H1 (cell line): ENCODE measurements around the gene PDXDC1. TPM values are rescaled to one million over a fixed set of nuclear protein-coding genes. Genes with fewer than 3 reads are reported as not detected.
"Not testable (repeated sequence)": the region's sequence is repeated elsewhere in the genome, so short reads cannot be mapped to it uniquely, and the experiment has no call there.

Source experiments
- CTCF ChIA-PET: fragments of 300-600 bp; sonication (Branson Sonifier 250); formaldehyde crosslinking; loops from one replicate; lab custom pipeline; 2021; ENCODE audit not compliant: partially characterized antibody; lab: Charles Lee
- POLR2A ChIA-PET: fragments of 300-600 bp; sonication (Branson Sonifier 250); formaldehyde crosslinking; loops from one replicate; lab custom pipeline; 2021; ENCODE audit warnings: inconsistent platforms; ENCODE audit not compliant: partially characterized antibody; lab: Charles Lee
- DNase-seq, 2 experiments: peaks; one replicate each; pipeline versions ENCODE4 v3.0.0 to v3.0.0-alpha.2; 2010 to 2022; ENCODE audit warnings: low spot score in 2 of 2, low read depth in 1 of 2, mixed read lengths in 1 of 2
- FAIRE-seq: peaks from 2 replicates; lab custom pipeline; 2011; peaks lifted over from hg19 to GRCh38; lab: Jason Lieb, UNC
- H2AFZ ChIP-seq: 2 replicates; pipeline ENCODE4 v1.8.1; 2012; ENCODE audit warnings: low read length, inconsistent platforms
- H2AK5ac ChIP-seq: 2 replicates; pipeline ENCODE4 v1.6.1; 2013; ENCODE audit warnings: low read depth, low read length
- H2BK120ac ChIP-seq: replicated peaks from 2 replicates; pipeline ENCODE3; 2013; ENCODE audit warnings: low read depth, low read length, inconsistent platforms
- H2BK12ac ChIP-seq: 2 replicates; pipeline ENCODE4 v1.6.1; 2013; ENCODE audit warnings: low read depth, low read length
- H2BK15ac ChIP-seq: 2 replicates; pipeline ENCODE4 v1.6.1; 2013; ENCODE audit warnings: low read length
- H2BK20ac ChIP-seq: 2 replicates; pipeline ENCODE4 v1.6.1; 2013; ENCODE audit warnings: low read length
- H2BK5ac ChIP-seq: 2 replicates; pipeline ENCODE4 v1.6.1; 2013; ENCODE audit warnings: low read depth, low read length
- H3K14ac ChIP-seq: 2 replicates; pipeline ENCODE4 v1.6.1; 2013; ENCODE audit warnings: inconsistent platforms; ENCODE audit not compliant: insufficient read length
- H3K18ac ChIP-seq: 2 replicates; pipeline ENCODE4 v1.6.1; 2013; ENCODE audit warnings: low read length; ENCODE audit errors: extremely low read depth
- H3K23ac ChIP-seq: 2 replicates; pipeline ENCODE4 v1.6.1; 2013; ENCODE audit warnings: inconsistent platforms; ENCODE audit not compliant: insufficient read length
- H3K23me2 ChIP-seq: 2 replicates; pipeline ENCODE4 v1.6.1; 2013; ENCODE audit warnings: low read depth, low read length
- H3K27ac ChIP-seq: 2 replicates; pipeline ENCODE4 v1.6.1; 2011; ENCODE audit warnings: low read depth, low read length, inconsistent platforms
- H3K27me3 ChIP-seq, 4 experiments: replicated peaks in 1 of 4; 1 replicate in 1 of 4; 2 replicates in 3 of 4; pipeline versions ENCODE4 v1.6.1 to v1.8.1; 2011 to 2013; ENCODE audit warnings: low read length in 3 of 4, mild to moderate bottlenecking in 3 of 4, inconsistent platforms in 2 of 4, mixed read lengths in 2 of 4, moderate library complexity in 1 of 4; ENCODE audit not compliant: control insufficient read depth in 3 of 4, insufficient read depth in 3 of 4; ENCODE audit errors: extremely low read depth in 1 of 4
- H3K36me3 ChIP-seq, 4 experiments: 2 replicates each; pipeline versions ENCODE4 v1.6.1 to v1.8.1; 2011 to 2013; ENCODE audit warnings: mild to moderate bottlenecking in 4 of 4, low read length in 3 of 4, moderate library complexity in 2 of 4, control low read depth in 1 of 4, inconsistent platforms in 1 of 4; ENCODE audit not compliant: insufficient read depth in 4 of 4, control insufficient read depth in 2 of 4
- H3K4ac ChIP-seq: replicated peaks from 2 replicates; pipeline ENCODE3; 2013; ENCODE audit warnings: low read length, low read depth, mixed read lengths, inconsistent platforms; ENCODE audit not compliant: insufficient read length
- H3K4me1 ChIP-seq, 4 experiments: replicated peaks in 1 of 4; 1 replicate in 1 of 4; 2 replicates in 3 of 4; pipeline versions ENCODE4 v1.6.1 to v1.8.1; 2011 to 2013; ENCODE audit warnings: low read length in 3 of 4, inconsistent platforms in 2 of 4, mixed read lengths in 1 of 4; ENCODE audit not compliant: insufficient read depth in 4 of 4, control insufficient read depth in 3 of 4
- H3K4me2 ChIP-seq, 2 experiments: 2 replicates each; pipeline versions ENCODE4 v1.6.1 to v1.8.1; 2011 to 2013; ENCODE audit warnings: low read depth in 2 of 2, low read length in 2 of 2, control low read depth in 1 of 2, inconsistent platforms in 1 of 2, mild to moderate bottlenecking in 1 of 2; ENCODE audit not compliant: insufficient read depth in 1 of 2
- H3K4me3 ChIP-seq, 4 experiments: fragments of 200-600, 300-600 bp in 1 of 4; sonication (generic), shearing (Covaris generic), sonication (Bioruptor Twin) in 1 of 4; 2 replicates each; pipeline versions ENCODE4 v1.5.1 to v1.8.1; 2011 to 2016; ENCODE audit warnings: low read length in 4 of 4, low read depth in 3 of 4, control low read depth in 2 of 4, inconsistent platforms in 2 of 4, mild to moderate bottlenecking in 2 of 4, mixed read lengths in 1 of 4, moderate library complexity in 1 of 4; ENCODE audit not compliant: insufficient read depth in 2 of 4; ENCODE audit errors: extremely low read depth in 1 of 4
- H3K56ac ChIP-seq: replicated peaks from 2 replicates; pipeline ENCODE3; 2013; ENCODE audit warnings: low read depth, mild to moderate bottlenecking, mixed read lengths, low read length, inconsistent platforms; ENCODE audit not compliant: insufficient read length
- H3K79me1 ChIP-seq: 2 replicates; pipeline ENCODE4 v1.6.1; 2013; ENCODE audit warnings: low read depth, low read length, control low read depth
- H3K79me2 ChIP-seq, 2 experiments: 2 replicates each; pipeline versions ENCODE4 v1.6.1 to v1.8.1; 2012 to 2013; ENCODE audit warnings: low read length in 2 of 2, mild to moderate bottlenecking in 2 of 2, inconsistent platforms in 1 of 2; ENCODE audit not compliant: insufficient read depth in 2 of 2, control insufficient read depth in 1 of 2
- H3K9ac ChIP-seq, 4 experiments: replicated peaks in 1 of 4; 1 replicate in 1 of 4; 2 replicates in 3 of 4; pipeline versions ENCODE4 v1.6.1 to v1.8.1; 2011 to 2013; ENCODE audit warnings: low read depth in 3 of 4, low read length in 3 of 4, control low read depth in 2 of 4, mild to moderate bottlenecking in 2 of 4, moderate library complexity in 2 of 4, inconsistent platforms in 1 of 4; ENCODE audit errors: extremely low read depth in 1 of 4
- H3K9me3 ChIP-seq, 2 experiments: 2 replicates each; pipeline versions ENCODE4 v1.6.1 to v1.8.1; 2012 to 2013; ENCODE audit warnings: mild to moderate bottlenecking in 2 of 2, moderate library complexity in 2 of 2, control low read depth in 1 of 2, inconsistent platforms in 1 of 2, low read depth in 1 of 2, low read length in 1 of 2, mixed read lengths in 1 of 2; ENCODE audit not compliant: insufficient read depth in 2 of 2
- H4K20me1 ChIP-seq, 2 experiments: replicated peaks in 1 of 2; 2 replicates each; pipeline versions ENCODE3 to v1.8.1; 2011 to 2013; ENCODE audit warnings: inconsistent platforms in 2 of 2, low read length in 2 of 2, mild to moderate bottlenecking in 1 of 2; ENCODE audit not compliant: insufficient read depth in 2 of 2, control insufficient read depth in 1 of 2
- H4K5ac ChIP-seq: 2 replicates; pipeline ENCODE4 v1.6.1; 2013; ENCODE audit warnings: low read length, low read depth, mixed read lengths, inconsistent platforms; ENCODE audit not compliant: insufficient read length
- H4K8ac ChIP-seq: 2 replicates; pipeline ENCODE4 v1.8.0; 2013; ENCODE audit warnings: mild to moderate bottlenecking, moderate library complexity, low read length, inconsistent platforms; ENCODE audit not compliant: insufficient read depth; ENCODE audit errors: extremely low read depth
- H4K91ac ChIP-seq: replicated peaks from 2 replicates; pipeline ENCODE3; 2013; ENCODE audit warnings: low read length, mixed read lengths, inconsistent platforms; ENCODE audit not compliant: insufficient read length
- WGBS, 2 experiments: shearing (Covaris generic) in 1 of 2; methylation state at CpG; one replicate each; pipeline versions ENCODE4 v1.1.6 to v1.1.7; 2013 to 2015; ENCODE audit warnings: low lambda C conversion rate in 2 of 2, mixed read lengths in 2 of 2, inconsistent platforms in 1 of 2, low coverage in 1 of 2, missing lambda C conversion rate in 1 of 2; ENCODE audit not compliant: insufficient replicate concordance in 2 of 2, insufficient coverage in 1 of 2, insufficient read length in 1 of 2; ENCODE audit errors: extremely low coverage in 1 of 2, missing lambda C conversion rate in 1 of 2; 5-methylcytosine and 5-hydroxymethylcytosine counted together
- polyA plus RNA-seq, 7 experiments: library from polyadenylated mRNA; depleted of rRNA in 3 of 7; stranded (reverse) in 5 of 7; unstranded in 2 of 7; fragments of >200 nt in 5 of 7; fragments of 200-250 nt in 2 of 7; gene quantifications; 1 replicate in 5 of 7; 2 replicates in 1 of 7; 4 replicates in 1 of 7; pipeline versions ENCODE4 v1.2.1 to v1.2.3, GENCODE V29; 2011 to 2013; ENCODE audit warnings: missing spikeins in 2 of 7, mixed read lengths in 2 of 7
- total RNA-seq: library from RNA; stranded (reverse); fragmentation: NEBNext Ultra II Directional; extraction: Animal tissue kit (Norgen Biotek cat#: 25700); gene quantifications from 2 replicates; pipeline ENCODE4 v1.2.1, GENCODE V29; 2021

The PDXDC1 gene
- total and polyA plus RNA-seq, 2 of the 8 experiments (the other 6 are each of a cell fraction or from before 2014, with no cell fraction given), result 56.6 to 118 TPM

- H4K5ac ChIP-seq, H3K9me3 ChIP-seq, H3K27me3 ChIP-seq, H2BK20ac ChIP-seq, DNase-seq, H2BK12ac ChIP-seq, H2AK5ac ChIP-seq, H3K18ac ChIP-seq, POLR2A ChIA-PET, H2BK120ac ChIP-seq, H2AFZ ChIP-seq, H3K23ac ChIP-seq, H3K4me2 ChIP-seq, H3K27ac ChIP-seq, H2BK5ac ChIP-seq, H4K8ac ChIP-seq, H3K79me1 ChIP-seq, CTCF ChIA-PET, H2BK15ac ChIP-seq, H3K4me3 ChIP-seq, H4K91ac ChIP-seq, H3K23me2 ChIP-seq, H3K9ac ChIP-seq, H3K4ac ChIP-seq, H3K14ac ChIP-seq, H4K20me1 ChIP-seq, H3K4me1 ChIP-seq, FAIRE-seq, H3K56ac ChIP-seq: not testable (repeated sequence)
- peaks cover 0 to 13% of the 10 kb centered on the region in 2 experiments; a peak in 2 of 4 replicates for H3K79me2 ChIP-seq
- peaks cover 0 to 20% (median 3%) of the 10 kb centered on the region in 4 experiments; a peak in 2 of 8 replicates for H3K36me3 ChIP-seq
- 99% methylated on average over 20 of the region's 50 CpGs; no CpG with 5 or more reads in 1 of the 2 experiments for WGBS, 2 experiments
These were observed 160.9 kb downstream of the PDXDC1 start for GRCh38 chr16:15135483-15136360.
